Activated T-cell treated with anti-CD3 and anti-CD28 coated beads, Interleukin-2, amount 50 U/mL, for 24 hours (primary cell): ENCODE data around the gene GLRX.
"Not testable (repeated sequence)": the region's sequence is repeated elsewhere in the genome, so short reads cannot be mapped to it uniquely, and the experiment has no call there.

ENCODE experiments used
- DNase-seq: peaks from one replicate; pipeline ENCODE4 v3.0.0-alpha.2; 2020
- H3K27ac Mint-ChIP-seq: 2 replicates; pipeline ENCODE4 v1.8.0; 2020; ENCODE audit warnings: mild to moderate bottlenecking, mixed read lengths
- H3K27me3 Mint-ChIP-seq: 2 replicates; pipeline ENCODE4 v1.8.0; 2020; ENCODE audit warnings: mixed read lengths
- H3K36me3 Mint-ChIP-seq: 2 replicates; pipeline ENCODE4 v1.8.0; 2020; ENCODE audit warnings: low read depth, mixed read lengths
- H3K4me1 Mint-ChIP-seq: 2 replicates; pipeline ENCODE4 v1.8.0; 2020; ENCODE audit warnings: low read depth, mixed read lengths
- H3K4me3 Mint-ChIP-seq: 2 replicates; pipeline ENCODE4 v1.8.0; 2020; ENCODE audit warnings: mild to moderate bottlenecking, moderate library complexity, mixed read lengths
- H3K9me3 Mint-ChIP-seq: 2 replicates; pipeline ENCODE4 v1.8.0; 2020; ENCODE audit warnings: mixed read lengths

Gene GLRX

GRCh38 chr5:95841914-95842812, 19.6 kb upstream of the GLRX start:
- Mint-ChIP-seq H3K27me3 (no peaks in the 10 kb centered on the region), H3K36me3 (no peaks in the 10 kb centered on the region), H3K27ac (peak overlapping the region; percentile 94), H3K9me3 (no peaks in the 10 kb centered on the region), H3K4me1 (peaks cover 26% of the 10 kb centered on the region), H3K4me3 (no peak overlapping the region)
- no peak for DNase-seq

DNA sequence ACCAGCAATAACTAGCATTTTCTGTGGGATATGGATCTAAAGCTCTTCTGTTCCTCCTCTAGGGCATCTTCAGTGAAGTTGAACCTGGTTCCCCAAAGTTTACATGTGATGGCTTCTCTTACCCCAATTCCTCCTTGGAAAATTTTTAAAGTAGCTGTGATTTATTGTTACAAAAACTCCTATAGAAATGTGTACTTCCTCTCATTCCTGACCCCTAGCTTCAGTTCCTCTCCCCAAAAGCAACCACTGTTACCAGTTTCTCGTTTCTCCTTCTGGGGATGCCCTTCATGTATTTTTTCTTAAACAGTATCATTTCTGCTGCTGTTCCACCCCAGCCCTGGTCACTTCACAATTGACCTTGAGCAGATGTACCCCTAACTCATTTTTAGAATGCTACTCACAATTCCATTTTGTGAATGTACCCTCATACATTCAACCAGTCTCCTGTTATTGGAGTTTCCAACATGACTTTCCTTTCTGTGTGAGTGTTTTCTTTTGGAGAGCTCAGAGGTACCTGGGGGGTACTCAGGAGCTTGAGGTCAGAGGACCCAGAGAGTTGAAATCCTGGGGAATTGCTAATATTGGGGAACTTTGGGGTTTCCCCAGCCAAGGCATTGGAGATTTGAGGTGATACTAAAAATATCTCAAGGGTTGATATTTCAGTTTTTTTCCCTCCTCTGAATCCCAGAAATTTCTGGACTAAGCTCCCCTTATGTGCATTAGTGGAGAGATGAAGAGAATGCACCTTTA, 18.6 kb upstream of the GLRX start:
- H3K36me3 Mint-ChIP-seq: no peaks in the 10 kb centered on the region
- H3K4me3 Mint-ChIP-seq: no peak overlapping the region
- no peak for DNase-seq
- H3K27me3 Mint-ChIP-seq: no peaks in the 10 kb centered on the region
- no peaks in the 10 kb centered on the region for H3K9me3 Mint-ChIP-seq
- H3K4me1 Mint-ChIP-seq: peaks cover 35% of the 10 kb centered on the region
- H3K27ac Mint-ChIP-seq: no peak overlapping the region

DNA sequence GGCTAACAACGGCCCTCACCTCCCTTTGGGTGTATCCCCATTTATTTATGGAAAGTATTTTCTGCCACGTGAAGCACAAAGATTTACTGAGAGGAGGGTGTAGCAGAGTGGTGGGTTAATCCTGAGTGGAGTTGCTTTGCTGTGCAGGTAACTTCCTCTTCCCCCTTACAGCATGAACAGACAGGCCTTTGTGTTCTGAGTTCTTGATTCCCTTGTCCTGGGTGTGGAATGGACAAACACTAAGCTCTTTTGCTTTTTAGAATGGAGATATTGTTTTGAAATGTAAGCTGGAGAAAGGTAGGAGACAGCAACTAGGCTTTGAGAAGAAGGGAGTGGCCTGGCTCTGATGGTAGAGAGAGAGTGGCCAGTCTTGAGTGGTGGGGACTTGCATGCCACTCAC, 17.1 kb upstream of the GLRX start:
- H3K36me3 Mint-ChIP-seq: no peaks in the 10 kb centered on the region

DNA sequence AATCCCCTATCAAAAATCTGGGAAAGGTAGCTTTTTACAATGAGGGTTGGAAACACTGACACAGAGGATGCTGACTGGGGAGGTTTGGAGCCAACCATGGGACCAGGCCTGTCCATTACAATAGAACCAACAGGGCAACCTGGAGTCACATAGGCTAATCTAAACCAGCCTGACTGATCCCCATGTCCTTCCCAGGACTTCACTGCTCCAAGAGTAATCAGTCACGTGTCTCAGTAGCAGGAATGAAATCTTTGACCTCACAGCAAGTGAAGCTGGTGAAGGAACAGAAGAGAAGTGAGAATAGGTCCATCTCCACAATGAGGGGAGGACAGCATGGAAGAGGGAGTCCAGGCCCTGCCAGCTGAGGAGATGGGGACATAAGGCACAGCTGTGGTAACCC, 16.0 kb upstream of the GLRX start:
- no peak for DNase-seq
- H3K36me3 Mint-ChIP-seq: no peaks in the 10 kb centered on the region
- H3K4me3 Mint-ChIP-seq: no peak overlapping the region
- H3K9me3 Mint-ChIP-seq: no peaks in the 10 kb centered on the region
- no peaks in the 10 kb centered on the region for H3K27me3 Mint-ChIP-seq
- H3K27ac Mint-ChIP-seq: no peak overlapping the region
- peaks cover 53% of the 10 kb centered on the region for H3K4me1 Mint-ChIP-seq

More for the DNA sequence above, 17.1 kb upstream of the GLRX start:
- Mint-ChIP-seq H3K27me3 (no peaks in the 10 kb centered on the region), H3K9me3 (no peaks in the 10 kb centered on the region), H3K4me1 (peaks cover 46% of the 10 kb centered on the region), H3K4me3 (no peak overlapping the region), H3K27ac (no peak overlapping the region)
- no peak for DNase-seq

GRCh38 chr5:95838001-95838520, 15.5 kb upstream of the GLRX start:
- Mint-ChIP-seq H3K27ac (no peak overlapping the region), H3K4me1 (peaks cover 52% of the 10 kb centered on the region)

GRCh38 chr5:95837492-95837891, 15.0 kb upstream of the GLRX start:
- Mint-ChIP-seq H3K36me3 (no peaks in the 10 kb centered on the region), H3K4me1 (peaks cover 53% of the 10 kb centered on the region)

More at GRCh38 chr5:95838001-95838520, 15.5 kb upstream of the GLRX start:
- Mint-ChIP-seq H3K36me3 (no peaks in the 10 kb centered on the region), H3K4me3 (no peak overlapping the region), H3K9me3 (no peaks in the 10 kb centered on the region), H3K27me3 (no peaks in the 10 kb centered on the region)
- DNase-seq: peak; percentile 29

GRCh38 chr5:95836971-95837370, 14.4 kb upstream of the GLRX start:
- H3K4me3 Mint-ChIP-seq, H3K27me3 Mint-ChIP-seq, H3K36me3 Mint-ChIP-seq, H3K9me3 Mint-ChIP-seq: not testable (repeated sequence)
- peak; percentile 26 for DNase-seq
- Mint-ChIP-seq H3K27ac (peak overlapping the region; percentile 96), H3K4me1 (peaks cover 51% of the 10 kb centered on the region)

More at GRCh38 chr5:95837492-95837891, 15.0 kb upstream of the GLRX start:
- Mint-ChIP-seq H3K9me3 (no peaks in the 10 kb centered on the region), H3K27me3 (no peaks in the 10 kb centered on the region), H3K27ac (no peak overlapping the region), H3K4me3 (no peak overlapping the region)
- DNase-seq: no peak

DNA sequence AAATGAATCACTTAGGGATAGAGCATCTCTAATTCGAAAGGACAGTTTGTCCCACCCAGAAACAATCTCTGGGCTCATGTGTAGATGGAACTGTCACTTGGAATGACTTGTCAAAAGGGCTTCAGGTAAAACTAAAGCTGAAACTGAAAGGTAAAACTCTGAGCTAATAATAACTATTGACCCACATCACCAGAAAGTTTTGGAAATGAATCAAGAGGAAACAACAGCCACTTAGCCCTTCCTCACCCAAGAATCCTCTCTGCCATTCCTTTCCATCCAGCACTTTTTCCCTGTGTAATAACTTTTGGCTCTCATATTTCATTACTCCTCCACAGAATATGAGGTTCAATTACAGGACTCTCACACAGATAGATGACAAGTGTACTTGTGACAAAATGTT, 14.0 kb upstream of the GLRX start:
- peak overlapping the region; percentile 96 for H3K27ac Mint-ChIP-seq
- H3K4me3 Mint-ChIP-seq: no peak overlapping the region
- H3K27me3 Mint-ChIP-seq: no peaks in the 10 kb centered on the region
- no peak for DNase-seq
- no peaks in the 10 kb centered on the region for H3K36me3 Mint-ChIP-seq
- peaks cover 51% of the 10 kb centered on the region for H3K4me1 Mint-ChIP-seq
- H3K9me3 Mint-ChIP-seq: no peaks in the 10 kb centered on the region

- peak; percentile 34 for DNase-seq
- Mint-ChIP-seq H3K4me3 (peak overlapping the region; percentile 78), H3K9me3 (no peaks in the 10 kb centered on the region), H3K4me1 (peaks cover 51% of the 10 kb centered on the region), H3K27me3 (no peaks in the 10 kb centered on the region), H3K27ac (peak overlapping the region; percentile 96), H3K36me3 (no peaks in the 10 kb centered on the region)
These were observed 13.3 kb upstream of the GLRX start for GRCh38 chr5:95835682-95836385.

GRCh38 chr5:95832664-95833063, 10.1 kb upstream of the GLRX start:
- Mint-ChIP-seq H3K27ac (no peak overlapping the region), H3K36me3 (no peaks in the 10 kb centered on the region), H3K4me3 (no peak overlapping the region), H3K9me3 (no peaks in the 10 kb centered on the region), H3K27me3 (no peaks in the 10 kb centered on the region), H3K4me1 (peaks cover 50% of the 10 kb centered on the region)
- no peak for DNase-seq

GRCh38 chr5:95830226-95830625, 7.7 kb upstream of the GLRX start:
- Mint-ChIP-seq H3K27ac (no peak overlapping the region), H3K27me3 (no peaks in the 10 kb centered on the region), H3K4me1 (peaks cover 40% of the 10 kb centered on the region), H3K9me3 (no peaks in the 10 kb centered on the region), H3K36me3 (no peaks in the 10 kb centered on the region), H3K4me3 (no peak overlapping the region)
- no peak for DNase-seq

DNA sequence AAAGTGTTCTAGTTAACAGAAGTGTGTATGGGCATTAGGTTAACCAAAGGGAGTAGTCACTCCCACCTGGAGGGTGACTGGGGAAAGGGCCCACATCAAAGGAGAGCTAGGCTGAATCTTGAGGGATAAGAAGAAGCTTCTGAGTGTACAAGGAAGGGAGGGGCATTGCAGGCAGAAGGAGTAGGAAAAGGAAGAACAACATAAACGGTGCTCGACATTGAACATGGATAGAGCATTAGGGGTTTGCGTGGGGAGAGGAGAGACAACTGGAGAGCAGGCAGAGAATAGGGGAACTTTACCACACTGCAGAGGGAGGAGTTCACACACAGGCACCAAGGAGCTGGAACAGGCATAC, 5.3 kb upstream of the GLRX start:
- H3K4me3 Mint-ChIP-seq: no peak overlapping the region
- peak; percentile 18 for DNase-seq
- no peaks in the 10 kb centered on the region for H3K27me3 Mint-ChIP-seq
- H3K9me3 Mint-ChIP-seq: no peaks in the 10 kb centered on the region
- H3K4me1 Mint-ChIP-seq: peaks cover 43% of the 10 kb centered on the region
- no peak overlapping the region for H3K27ac Mint-ChIP-seq
- H3K36me3 Mint-ChIP-seq: no peaks in the 10 kb centered on the region

GRCh38 chr5:95826949-95827891, 4.7 kb upstream of the GLRX start:
- H3K9me3 Mint-ChIP-seq: no peaks in the 10 kb centered on the region
- no peaks in the 10 kb centered on the region for H3K27me3 Mint-ChIP-seq
- no peak overlapping the region for H3K27ac Mint-ChIP-seq
- peaks cover 41% of the 10 kb centered on the region for H3K4me1 Mint-ChIP-seq
- H3K36me3 Mint-ChIP-seq: peaks cover 4% of the 10 kb centered on the region
- H3K4me3 Mint-ChIP-seq: no peak overlapping the region
- no peak for DNase-seq
